B cell (primary cell): ENCODE data around the gene ADGRD1. TPM values are rescaled to one million over a fixed set of nuclear protein-coding genes. Genes with fewer than 3 reads are reported as not detected.

Source experiments
- ATAC-seq: fragments of 200-7000 bp; cut with Tn5 transposase; one replicate; pipeline ENCODE4 v1.10.0; 2021; ENCODE audit warnings: low read depth, mild to moderate bottlenecking, moderate number of reproducible peaks, moderate library complexity
- CTCF ChIA-PET: fragments of 350-600 bp; sonication (Branson Sonifier 250); formaldehyde crosslinking; loops from one replicate; lab custom pipeline; 2021; ENCODE audit warnings: antibody characterized with exemption, inconsistent platforms; lab: Charles Lee
- POLR2A ChIA-PET: fragments of 350-600 bp; sonication (Branson Sonifier 250); formaldehyde crosslinking; loops from one replicate; lab custom pipeline; 2021; ENCODE audit warnings: antibody characterized with exemption; lab: Charles Lee
- DNase-seq: peaks from one replicate; pipeline ENCODE4 v3.0.0; 2013
- H2AFZ ChIP-seq: 2 replicates; pipeline ENCODE4 v1.6.1; 2012; ENCODE audit warnings: mild to moderate bottlenecking, low read depth, low read length; ENCODE audit not compliant: insufficient read depth, poor library complexity, severe bottlenecking
- H3K27ac ChIP-seq, 2 donors: 1 replicate in 1 of 2; 2 replicates in 1 of 2; pipeline ENCODE4 v1.5.1; 2012 to 2013; ENCODE audit warnings: low read length in 2 of 2, mild to moderate bottlenecking in 2 of 2, moderate library complexity in 1 of 2
- H3K27me3 ChIP-seq, 4 experiments: fragments of 200-600 bp in 1 of 4; sonication (generic) in 1 of 4; replicated peaks in 1 of 4; 1 replicate in 2 of 4; 2 replicates in 2 of 4; pipeline versions ENCODE4 v1.6.1 to v1.7.0; 2013 to 2016; ENCODE audit warnings: low read length in 3 of 4, mild to moderate bottlenecking in 2 of 4, mixed read lengths in 1 of 4, moderate library complexity in 1 of 4; ENCODE audit not compliant: insufficient read depth in 4 of 4, control insufficient read depth in 3 of 4; ENCODE audit errors: control extremely low read depth in 1 of 4
- H3K36me3 ChIP-seq, 2 experiments: replicated peaks in 1 of 2; 1 replicate in 1 of 2; 2 replicates in 1 of 2; pipeline versions ENCODE4 v1.6.1 to v1.7.1; 2013; ENCODE audit warnings: low read length in 1 of 2; ENCODE audit not compliant: insufficient read depth in 2 of 2, control insufficient read depth in 1 of 2; ENCODE audit errors: control extremely low read depth in 1 of 2, extremely low read depth in 1 of 2
- H3K4me1 ChIP-seq, 2 donors: fragments of 200-600 bp in 1 of 2; sonication (generic) in 1 of 2; 1 replicate in 1 of 2; 2 replicates in 1 of 2; pipeline versions ENCODE4 v1.5.1 to v1.6.1; 2013 to 2017; ENCODE audit warnings: low read length in 2 of 2; ENCODE audit not compliant: control insufficient read depth in 2 of 2, insufficient read depth in 2 of 2
- H3K4me2 ChIP-seq: replicated peaks from 2 replicates; pipeline ENCODE3; 2012; ENCODE audit warnings: mild to moderate bottlenecking, low read depth, low read length; ENCODE audit not compliant: poor library complexity, severe bottlenecking
- H3K4me3 ChIP-seq, 5 experiments: fragments of 200-600 bp in 1 of 5; sonication (generic) in 1 of 5; 1 replicate in 3 of 5; 2 replicates in 2 of 5; pipeline versions ENCODE4 v1.5.1 to v1.7.0; 2011 to 2016; ENCODE audit warnings: low read length in 4 of 5, mild to moderate bottlenecking in 4 of 5, low read depth in 2 of 5, control low read depth in 1 of 5, moderate library complexity in 1 of 5; ENCODE audit not compliant: insufficient read depth in 1 of 5; ENCODE audit errors: control extremely low read depth in 1 of 5, extremely low read depth in 1 of 5
- H3K79me2 ChIP-seq: fragments of 200-600 bp; sonication (generic); one replicate; pipeline ENCODE4 v1.6.0; 2016; ENCODE audit warnings: low read length; ENCODE audit not compliant: control insufficient read depth, insufficient read depth
- H3K9ac ChIP-seq: fragments of 200-600 bp; sonication (generic); 2 replicates; pipeline ENCODE4 v1.6.1; 2017; ENCODE audit warnings: mild to moderate bottlenecking, low read length, moderate library complexity
- H3K9me3 ChIP-seq, 3 donors: one replicate each; pipeline versions ENCODE4 v1.6.1 to v1.7.1; 2013; ENCODE audit warnings: low read length in 2 of 3; ENCODE audit not compliant: control insufficient read depth in 2 of 3, insufficient read depth in 1 of 3; ENCODE audit errors: control extremely low read depth in 1 of 3
- H4K20me1 ChIP-seq: 2 replicates; pipeline ENCODE4 v1.6.0; 2012; ENCODE audit warnings: mild to moderate bottlenecking, low read length; ENCODE audit not compliant: insufficient read depth, control insufficient read depth, poor library complexity, severe bottlenecking
- H3K27ac Mint-ChIP-seq: one replicate; pipeline ENCODE4 v1.8.0; 2021; ENCODE audit warnings: mixed read lengths
- H3K27me3 Mint-ChIP-seq: one replicate; pipeline ENCODE4 v1.8.0; 2021; ENCODE audit warnings: mixed read lengths
- H3K4me1 Mint-ChIP-seq: one replicate; pipeline ENCODE4 v1.8.0; 2021; ENCODE audit warnings: mixed read lengths
- H3K4me3 Mint-ChIP-seq: one replicate; pipeline ENCODE4 v1.8.0; 2021; ENCODE audit warnings: mixed read lengths
- H3K9me3 Mint-ChIP-seq: one replicate; pipeline ENCODE4 v1.8.0; 2022; ENCODE audit warnings: mixed read lengths; ENCODE audit not compliant: insufficient read depth
- CTCF ChIP-seq: fragments of 200-600 bp; IDR thresholded peaks from one replicate; pipeline ENCODE4 v1.8.0; 2022; ENCODE audit warnings: antibody characterized with exemption, mild to moderate bottlenecking
- EZH2 ChIP-seq: IDR thresholded peaks from 2 replicates; pipeline ENCODE4 v1.6.1; 2012; ENCODE audit warnings: borderline replicate concordance, low read depth, mild to moderate bottlenecking, moderate library complexity, low read length; ENCODE audit not compliant: insufficient read depth, poor library complexity, severe bottlenecking
- WGBS: methylation state at CpG from one replicate; pipeline ENCODE4 v1.1.5; 2013; ENCODE audit warnings: missing lambda C conversion rate; ENCODE audit not compliant: insufficient coverage; 5-methylcytosine and 5-hydroxymethylcytosine counted together
- intact Hi-C: fragments of 100-400 bp; cut with micrococcal nuclease; formaldehyde crosslinking; loops from one replicate; pipeline ENCODE4 v1.10.0; 2022
- polyA plus RNA-seq: library from polyadenylated mRNA; depleted of rRNA; stranded (reverse); fragments of >200 nt; gene quantifications from 2 replicates; pipeline ENCODE4 v1.2.3, GENCODE V29; 2012
- total RNA-seq, 2 donors: library from RNA; stranded (reverse); fragments of 120-200 nt in 1 of 2; gene quantifications; 1 replicate in 1 of 2; 2 replicates in 1 of 2; pipeline versions ENCODE4 v1.2.3 to v1.2.4, GENCODE V29; 2013 to 2022

Gene ADGRD1
- total and polyA plus RNA-seq, 2 donors (not counting 1 experiment from before 2014, with no cell fraction given), result 1.1 to 2.2 TPM

GRCh38 chr12:131085125-131085815 lies 131.6 kb downstream of the ADGRD1 start:
- intact Hi-C loops, result no loop called here
- Histone ChIP-seq H3K4me3 (no peak overlapping the region), H2AFZ (no peak overlapping the region), H3K9ac (no peak overlapping the region), H3K36me3 (no peaks in the 10 kb centered on the region), H3K79me2 (no peaks in the 10 kb centered on the region), H4K20me1 (no peaks in the 10 kb centered on the region), H3K27ac (no peak overlapping the region), H3K9me3 (no peaks in the 10 kb centered on the region), H3K27me3 (no peaks in the 10 kb centered on the region), H3K4me1 (no peaks in the 10 kb centered on the region), H3K4me2 (no peak overlapping the region)
- ChIA-PET POLR2A (no interaction called here), CTCF (no interaction called here)
- Mint-ChIP-seq H3K4me1 (no peaks in the 10 kb centered on the region), H3K27me3 (peaks cover 9% of the 10 kb centered on the region), H3K4me3 (no peak overlapping the region), H3K9me3 (no peaks in the 10 kb centered on the region), H3K27ac (no peak overlapping the region)
- DNase-seq, result no peak
- ATAC-seq, result no peak
- WGBS, result 91% methylated on average over 20 of the region's 22 CpGs
- TF ChIP-seq EZH2 (no peak), CTCF (no peak)

GRCh38 chr12:131085816-131086591 lies 132.3 kb downstream of the ADGRD1 start:
- WGBS, result 92% methylated on average over 19 of the region's 24 CpGs

More at GRCh38 chr12:131085816-131086591, 132.3 kb downstream of the ADGRD1 start:
- H3K79me2 ChIP-seq, result no peaks in the 10 kb centered on the region
- H4K20me1 ChIP-seq, result no peaks in the 10 kb centered on the region
- no peaks in the 10 kb centered on the region for H3K36me3 ChIP-seq
- CTCF ChIA-PET, result no interaction called here
- POLR2A ChIA-PET, result no interaction called here
- no peaks in the 10 kb centered on the region for H3K9me3 ChIP-seq
- intact Hi-C loops, result no loop called here
- H3K4me2 ChIP-seq, result no peak overlapping the region
- H3K4me3 ChIP-seq, result no peak overlapping the region
- H3K27ac ChIP-seq, result no peak overlapping the region
- DNase-seq (no peak), ATAC-seq (no peak)
- no peak for TF ChIP-seq CTCF
- TF ChIP-seq EZH2, result no peak
- no peak overlapping the region for H2AFZ ChIP-seq
- no peak overlapping the region for H3K9ac ChIP-seq
- Mint-ChIP-seq H3K27ac (no peak overlapping the region), H3K4me3 (no peak overlapping the region), H3K9me3 (no peaks in the 10 kb centered on the region), H3K27me3 (peaks cover 9% of the 10 kb centered on the region), H3K4me1 (no peaks in the 10 kb centered on the region)
- no peaks in the 10 kb centered on the region for H3K4me1 ChIP-seq
- H3K27me3 ChIP-seq, result no peaks in the 10 kb centered on the region
